A673 (cell line): ENCODE measurements around the gene SALL3. TPM values are rescaled to one million over a fixed set of nuclear protein-coding genes. Genes with fewer than 3 reads are reported as not detected.

Source experiments
- BruUV-seq: library from RNA; stranded (reverse); fragments of 400-500 nt; replicated peaks from 2 replicates; lab custom pipeline; 2021; lab: Mats Ljungman, UMichigan
- CTCF ChIA-PET: fragments of 300-600 bp; sonication (Branson Sonifier 250); formaldehyde crosslinking; loops from one replicate; lab custom pipeline; 2022; ENCODE audit warnings: antibody characterized with exemption; lab: Charles Lee
- POLR2A ChIA-PET: fragments of 300-600 bp; sonication (Branson Sonifier 250); formaldehyde crosslinking; loops from one replicate; lab custom pipeline; 2022; ENCODE audit warnings: antibody characterized with exemption; ENCODE audit not compliant: low non-redundant PET; lab: Charles Lee
- DNase-seq: peaks from one replicate; pipeline ENCODE4 v3.0.0-alpha.2; 2015; ENCODE audit warnings: low spot score
- H3K27ac ChIP-seq: fragments of 200-600 bp; sonication (generic); 2 replicates; pipeline ENCODE4 v1.5.1; 2016; ENCODE audit warnings: mixed run types, low read depth, mild to moderate bottlenecking, mixed read lengths, antibody characterized with exemption, low read length; ENCODE audit not compliant: poor library complexity, severe bottlenecking
- H3K27me3 ChIP-seq: fragments of 200-600 bp; sonication (generic); replicated peaks from 2 replicates; pipeline ENCODE4 v1.6.1; 2017; ENCODE audit warnings: mixed run types, low read depth, mild to moderate bottlenecking, mixed read lengths, antibody characterized with exemption, low read length; ENCODE audit not compliant: insufficient read depth, poor library complexity
- H3K36me3 ChIP-seq: fragments of 200-600 bp; sonication (generic); 2 replicates; pipeline ENCODE4 v1.6.1; 2016; ENCODE audit warnings: mixed run types, mild to moderate bottlenecking, mixed read lengths, antibody characterized with exemption, low read length; ENCODE audit not compliant: insufficient read depth, poor library complexity, severe bottlenecking
- H3K4me1 ChIP-seq: fragments of 200-600 bp; sonication (generic); 2 replicates; pipeline ENCODE4 v1.6.1; 2017; ENCODE audit warnings: mixed run types, mild to moderate bottlenecking, mixed read lengths, antibody characterized with exemption, low read length; ENCODE audit not compliant: insufficient read depth, poor library complexity, severe bottlenecking
- H3K4me3 ChIP-seq: fragments of 200-600 bp; sonication (generic); 2 replicates; pipeline ENCODE4 v1.5.1; 2016; ENCODE audit warnings: low read depth, mixed run types, mild to moderate bottlenecking, mixed read lengths, low read length; ENCODE audit not compliant: poor library complexity, severe bottlenecking
- H3K9me3 ChIP-seq: fragments of 200-600 bp; sonication (generic); 2 replicates; pipeline ENCODE4 v1.6.1; 2016; ENCODE audit warnings: mixed run types, low read depth, mild to moderate bottlenecking, mixed read lengths, antibody characterized with exemption, low read length; ENCODE audit not compliant: poor library complexity, severe bottlenecking
- EZH2 ChIP-seq: fragments of 200-600 bp; sonication (generic); IDR thresholded peaks from 2 replicates; pipeline ENCODE4 v1.6.1; 2017; ENCODE audit warnings: borderline replicate concordance, low read depth, mild to moderate bottlenecking, mixed read lengths, antibody characterized with exemption, low read length; ENCODE audit not compliant: poor library complexity, severe bottlenecking
- intact Hi-C: fragments of 100-400 bp; cut with micrococcal nuclease; formaldehyde crosslinking; loops from one replicate; pipeline ENCODE4 v1.10.0; 2022; ENCODE audit not compliant: unreplicated experiment
- total RNA-seq: library from RNA; stranded (reverse); gene quantifications from 2 replicates; pipeline ENCODE4 v1.2.3, GENCODE V29; 2021
- TF ChIP-seq, protein P1 (sequence below): fragments of 300-800, 200-600 bp; sonication (generic); conservative IDR thresholded peaks from 2 replicates; pipeline ENCODE4 v1.5.1; 2017; ENCODE audit warnings: low read depth, mild to moderate bottlenecking, antibody characterized with exemption, low read length, moderate library complexity, mixed read lengths

The SALL3 gene
- total RNA-seq, 1 experiment from 2014 or later, result not detected

DNA sequence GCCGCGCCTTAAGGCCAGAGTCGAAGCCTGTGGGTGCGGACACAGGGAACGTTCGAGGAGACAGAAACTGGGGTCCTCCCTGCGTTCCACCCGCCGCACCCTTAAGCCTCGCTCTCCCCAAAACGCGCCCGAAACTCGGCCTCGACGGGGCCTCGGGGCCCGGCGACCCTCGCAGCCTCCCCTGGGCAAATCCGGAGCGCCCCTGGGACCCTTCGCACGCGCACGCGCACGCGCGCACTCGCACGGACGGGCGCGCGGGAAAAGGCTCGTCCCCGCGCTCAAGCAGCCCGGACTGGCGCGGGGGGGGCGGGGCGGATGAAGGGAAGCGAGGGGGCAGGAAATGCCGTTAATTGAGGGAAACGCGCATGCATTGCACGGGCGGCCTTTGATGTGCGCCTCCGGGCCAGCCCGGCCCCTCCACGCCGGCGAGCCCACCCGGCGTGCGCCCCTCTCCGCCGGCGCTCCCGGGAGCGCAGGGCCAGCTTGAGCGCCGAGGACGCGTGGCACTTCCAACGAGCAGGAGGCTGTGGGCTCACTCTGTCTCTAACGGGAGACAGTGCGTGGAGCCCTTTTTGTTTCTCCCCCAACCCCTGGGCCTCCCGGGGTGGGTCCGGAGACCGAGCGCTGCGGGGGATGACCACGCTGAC lies 5.4 kb upstream of the SALL3 start:
- POLR2A ChIA-PET, result no interaction called here
- H3K4me3 ChIP-seq, result no peak overlapping the region
- H3K27me3 ChIP-seq, result peaks cover 80% of the 10 kb centered on the region
- no peaks in the 10 kb centered on the region for H3K9me3 ChIP-seq
- no peaks in the 10 kb centered on the region for H3K4me1 ChIP-seq
- no peaks in the 10 kb centered on the region for H3K36me3 ChIP-seq
- H3K27ac ChIP-seq, result no peak overlapping the region
- BruUV-seq, result no TSS peak
- no peak for DNase-seq
- peak; percentile 65 for TF ChIP-seq EZH2
- TF ChIP-seq, protein P1, sequence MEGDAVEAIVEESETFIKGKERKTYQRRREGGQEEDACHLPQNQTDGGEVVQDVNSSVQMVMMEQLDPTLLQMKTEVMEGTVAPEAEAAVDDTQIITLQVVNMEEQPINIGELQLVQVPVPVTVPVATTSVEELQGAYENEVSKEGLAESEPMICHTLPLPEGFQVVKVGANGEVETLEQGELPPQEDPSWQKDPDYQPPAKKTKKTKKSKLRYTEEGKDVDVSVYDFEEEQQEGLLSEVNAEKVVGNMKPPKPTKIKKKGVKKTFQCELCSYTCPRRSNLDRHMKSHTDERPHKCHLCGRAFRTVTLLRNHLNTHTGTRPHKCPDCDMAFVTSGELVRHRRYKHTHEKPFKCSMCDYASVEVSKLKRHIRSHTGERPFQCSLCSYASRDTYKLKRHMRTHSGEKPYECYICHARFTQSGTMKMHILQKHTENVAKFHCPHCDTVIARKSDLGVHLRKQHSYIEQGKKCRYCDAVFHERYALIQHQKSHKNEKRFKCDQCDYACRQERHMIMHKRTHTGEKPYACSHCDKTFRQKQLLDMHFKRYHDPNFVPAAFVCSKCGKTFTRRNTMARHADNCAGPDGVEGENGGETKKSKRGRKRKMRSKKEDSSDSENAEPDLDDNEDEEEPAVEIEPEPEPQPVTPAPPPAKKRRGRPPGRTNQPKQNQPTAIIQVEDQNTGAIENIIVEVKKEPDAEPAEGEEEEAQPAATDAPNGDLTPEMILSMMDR, result no peak
- CTCF ChIA-PET, result no interaction called here
- intact Hi-C loops, result no loop called here

DNA sequence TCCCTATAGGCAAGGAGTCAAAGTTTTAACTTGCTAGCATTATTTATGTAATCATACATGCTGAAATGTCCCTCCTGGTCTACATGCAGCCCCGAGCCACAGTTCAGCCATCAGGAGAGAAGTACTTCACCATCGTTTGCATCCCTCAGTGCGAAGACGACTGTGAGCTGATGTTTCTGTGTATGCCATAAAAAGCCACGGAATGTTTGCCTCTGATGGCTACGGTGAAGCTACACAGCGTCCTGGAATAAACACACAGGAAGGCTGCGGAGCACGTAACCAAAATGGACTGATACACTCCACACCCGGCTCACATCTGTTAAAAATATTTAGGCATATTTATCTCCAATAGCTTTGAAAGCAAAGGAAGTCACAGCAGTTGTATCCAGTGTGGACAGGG lies 4.3 kb upstream of the SALL3 start:
- Histone ChIP-seq H3K27ac (no peak overlapping the region), H3K27me3 (peaks cover 83% of the 10 kb centered on the region), H3K9me3 (no peaks in the 10 kb centered on the region), H3K4me3 (no peak overlapping the region), H3K36me3 (no peaks in the 10 kb centered on the region), H3K4me1 (no peaks in the 10 kb centered on the region)
- DNase-seq, result no peak
- no peak for TF ChIP-seq EZH2
- TF ChIP-seq, protein P1, result no peak
- ChIA-PET CTCF (no interaction called here), POLR2A (no interaction called here)
- BruUV-seq, result no TSS peak
- intact Hi-C loops, result no loop called here

DNA sequence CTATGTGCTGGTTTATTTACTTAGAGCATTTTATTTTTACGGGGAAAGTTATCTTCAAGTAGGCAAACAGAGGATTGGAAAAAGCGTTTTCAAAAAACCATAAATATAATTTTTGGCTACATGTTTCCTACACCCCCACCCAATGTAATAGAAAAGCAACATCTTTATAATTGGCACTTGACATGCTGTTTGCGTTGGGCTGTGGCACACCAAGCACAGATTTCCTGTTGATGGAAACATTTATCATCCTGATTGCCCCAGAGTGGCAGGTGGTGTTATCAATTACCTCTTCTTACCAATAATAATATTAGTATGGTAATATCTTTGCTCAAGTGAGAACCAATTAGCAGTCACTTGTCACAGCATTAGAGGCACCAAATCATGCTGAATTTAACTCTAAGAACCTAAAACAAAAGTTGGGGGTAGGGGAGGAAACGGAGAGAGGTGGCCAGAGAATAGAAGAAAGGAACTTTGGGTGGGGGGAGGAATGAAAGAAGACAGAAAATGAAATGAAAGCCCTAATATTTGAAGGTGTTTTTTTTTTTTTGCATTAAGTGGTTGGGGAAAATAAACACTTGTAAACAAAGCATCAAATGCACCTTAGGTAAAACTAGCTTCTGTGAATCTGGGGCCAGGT lies 3.8 kb upstream of the SALL3 start:
- Histone ChIP-seq H3K4me3 (no peak overlapping the region), H3K4me1 (no peaks in the 10 kb centered on the region), H3K27ac (no peak overlapping the region), H3K27me3 (peaks cover 89% of the 10 kb centered on the region), H3K9me3 (peaks cover 3% of the 10 kb centered on the region), H3K36me3 (no peaks in the 10 kb centered on the region)
- DNase-seq, result no peak
- intact Hi-C loops, result no loop called here
- CTCF ChIA-PET, result no interaction called here
- POLR2A ChIA-PET, result no interaction called here
- BruUV-seq, result no TSS peak
- TF ChIP-seq EZH2, result no peak
- TF ChIP-seq, protein P1, result no peak
